Measurements from ENCODE around the gene RANGAP1. TPM values are rescaled to one million over a fixed set of nuclear protein-coding genes. Genes with fewer than 3 reads are reported as not detected.

Gene RANGAP1
- total RNA-seq, 3 donors from 2014 or later: 26.9 to 48.9 (median 35.3) TPM

DNA sequence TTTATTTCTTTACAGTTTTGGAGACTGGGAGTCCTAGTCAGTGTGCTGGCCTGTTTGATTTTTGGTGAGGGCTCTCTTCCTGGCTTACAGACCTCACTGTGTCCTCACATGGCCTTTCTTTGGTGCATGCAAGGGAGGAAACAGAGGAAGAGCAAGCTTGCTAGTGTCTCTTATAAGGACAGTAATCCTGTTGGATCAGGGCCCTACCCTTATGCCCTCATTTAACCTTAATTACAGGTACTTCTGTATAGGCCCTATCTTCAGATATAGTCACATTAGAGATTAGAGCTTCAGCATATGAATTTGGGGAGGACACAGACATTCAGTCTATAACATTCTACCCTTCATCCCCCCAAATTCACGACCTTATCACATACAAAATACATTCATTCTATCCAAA lies 29.6 kb upstream of the RANGAP1 start:
- intact Hi-C loops (cut with DNase I, micrococcal nuclease): no loop called here
- no peak for ATAC-seq
- Histone ChIP-seq H3K4me1 (ENCODE audit: low read depth) (no peaks in the 10 kb centered on the region), H3K4me3 (no peak overlapping the region), H3K36me3 (ENCODE audit: low read depth) (no peaks in the 10 kb centered on the region), H3K9me3 (no peaks in the 10 kb centered on the region)
- DNase-seq: no peak
- TF ChIP-seq, protein P1, sequence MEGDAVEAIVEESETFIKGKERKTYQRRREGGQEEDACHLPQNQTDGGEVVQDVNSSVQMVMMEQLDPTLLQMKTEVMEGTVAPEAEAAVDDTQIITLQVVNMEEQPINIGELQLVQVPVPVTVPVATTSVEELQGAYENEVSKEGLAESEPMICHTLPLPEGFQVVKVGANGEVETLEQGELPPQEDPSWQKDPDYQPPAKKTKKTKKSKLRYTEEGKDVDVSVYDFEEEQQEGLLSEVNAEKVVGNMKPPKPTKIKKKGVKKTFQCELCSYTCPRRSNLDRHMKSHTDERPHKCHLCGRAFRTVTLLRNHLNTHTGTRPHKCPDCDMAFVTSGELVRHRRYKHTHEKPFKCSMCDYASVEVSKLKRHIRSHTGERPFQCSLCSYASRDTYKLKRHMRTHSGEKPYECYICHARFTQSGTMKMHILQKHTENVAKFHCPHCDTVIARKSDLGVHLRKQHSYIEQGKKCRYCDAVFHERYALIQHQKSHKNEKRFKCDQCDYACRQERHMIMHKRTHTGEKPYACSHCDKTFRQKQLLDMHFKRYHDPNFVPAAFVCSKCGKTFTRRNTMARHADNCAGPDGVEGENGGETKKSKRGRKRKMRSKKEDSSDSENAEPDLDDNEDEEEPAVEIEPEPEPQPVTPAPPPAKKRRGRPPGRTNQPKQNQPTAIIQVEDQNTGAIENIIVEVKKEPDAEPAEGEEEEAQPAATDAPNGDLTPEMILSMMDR (IDR thresholded peaks at IDR 0.05): no peak

DNA sequence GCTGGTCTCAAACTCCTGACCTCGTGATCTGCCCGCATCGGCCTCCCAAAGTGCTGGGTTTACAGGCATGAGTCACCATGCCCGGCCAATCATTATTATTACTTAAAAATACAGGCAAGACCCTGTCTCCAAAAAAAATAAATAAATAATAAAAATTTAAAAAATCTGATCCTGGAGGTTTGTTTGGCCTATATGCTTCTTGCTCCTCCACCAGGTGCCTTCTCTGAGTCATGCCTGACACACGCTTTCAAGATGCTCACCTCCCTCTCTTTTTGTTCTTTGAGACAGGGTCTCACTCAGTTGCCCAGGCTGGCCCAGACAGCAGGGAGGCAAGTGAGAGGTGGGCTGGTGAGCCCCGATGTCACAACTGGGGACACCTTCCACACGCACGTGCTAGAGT lies 28.8 kb upstream of the RANGAP1 start:
- no peaks in the 10 kb centered on the region for H3K4me1 ChIP-seq (ENCODE audit: low read depth)
- H3K4me3 ChIP-seq: no peak overlapping the region
- ATAC-seq: no peak
- H3K36me3 ChIP-seq (ENCODE audit: low read depth): no peaks in the 10 kb centered on the region
- TF ChIP-seq, protein P1 (IDR thresholded peaks at IDR 0.05): no peak
- intact Hi-C loops (cut with DNase I, micrococcal nuclease): no loop called here
- H3K9me3 ChIP-seq: no peaks in the 10 kb centered on the region
- DNase-seq: no peak

DNA sequence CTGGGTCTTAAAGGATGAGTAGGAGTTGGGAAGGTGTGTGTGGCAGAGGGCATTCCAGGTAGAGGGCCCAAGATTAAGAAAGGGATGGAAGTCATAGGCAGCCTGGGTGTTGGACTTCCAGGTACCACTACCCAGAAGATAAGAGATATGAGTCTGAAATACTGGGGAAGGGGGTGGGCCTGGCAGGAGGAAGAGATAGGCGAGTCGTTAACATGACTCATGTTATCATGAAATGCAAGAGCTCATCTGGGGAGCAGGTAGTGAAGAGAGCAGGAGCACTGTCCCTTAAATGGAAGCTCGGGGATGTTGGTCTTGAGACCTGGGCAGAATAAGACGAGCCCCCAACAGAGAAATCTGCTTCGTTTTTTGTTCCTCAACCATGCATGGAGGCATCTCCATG lies 25.5 kb upstream of the RANGAP1 start:
- Histone ChIP-seq H3K9me3 (no peaks in the 10 kb centered on the region), H3K36me3 (ENCODE audit: low read depth) (no peaks in the 10 kb centered on the region), H3K4me3 (no peak overlapping the region), H3K4me1 (ENCODE audit: low read depth) (peaks cover 4% of the 10 kb centered on the region)
- TF ChIP-seq, protein P1 (IDR thresholded peaks at IDR 0.05): no peak
- intact Hi-C loops (cut with DNase I, micrococcal nuclease): no loop called here
- DNase-seq (no peak), ATAC-seq (peak; percentile 23)

GRCh38 chr22:41310336-41310735 lies 24.3 kb upstream of the RANGAP1 start:
- TF ChIP-seq, protein P1 (IDR thresholded peaks at IDR 0.05): no peak
- intact Hi-C loops (cut with DNase I, micrococcal nuclease): no loop called here
- ATAC-seq: no peak

GRCh38 chr22:41308544-41308947 lies 22.6 kb upstream of the RANGAP1 start:
- ATAC-seq: peak; percentile 67
- no peaks in the 10 kb centered on the region for H3K36me3 ChIP-seq (ENCODE audit: low read depth)
- intact Hi-C loops (cut with DNase I, micrococcal nuclease): no loop called here

More at GRCh38 chr22:41310336-41310735, 24.3 kb upstream of the RANGAP1 start:
- Histone ChIP-seq H3K9me3 (no peaks in the 10 kb centered on the region), H3K36me3 (ENCODE audit: low read depth) (no peaks in the 10 kb centered on the region), H3K4me3 (no peak overlapping the region), H3K4me1 (ENCODE audit: low read depth) (peaks cover 4% of the 10 kb centered on the region)
- no peak for DNase-seq

More at GRCh38 chr22:41308544-41308947, 22.6 kb upstream of the RANGAP1 start:
- H3K9me3 ChIP-seq: no peaks in the 10 kb centered on the region
- peak in 2 of 3 donors; percentile 31 to 52 for DNase-seq
- peaks cover 4% of the 10 kb centered on the region for H3K4me1 ChIP-seq (ENCODE audit: low read depth)
- TF ChIP-seq, protein P1 (IDR thresholded peaks at IDR 0.05): no peak
- H3K4me3 ChIP-seq: no peak overlapping the region

Data from mucosa of descending colon (tissue), 3 donors.